ENCODE data around the gene TSPAN14. TPM values are rescaled to one million over a fixed set of nuclear protein-coding genes. Genes with fewer than 3 reads are reported as not detected.

TSPAN14 gene
- total and polyA plus RNA-seq, 2 of the 8 experiments (the other 6 are each of a cell fraction or from before 2014, with no cell fraction given): 47.4 to 57.8 TPM

DNA sequence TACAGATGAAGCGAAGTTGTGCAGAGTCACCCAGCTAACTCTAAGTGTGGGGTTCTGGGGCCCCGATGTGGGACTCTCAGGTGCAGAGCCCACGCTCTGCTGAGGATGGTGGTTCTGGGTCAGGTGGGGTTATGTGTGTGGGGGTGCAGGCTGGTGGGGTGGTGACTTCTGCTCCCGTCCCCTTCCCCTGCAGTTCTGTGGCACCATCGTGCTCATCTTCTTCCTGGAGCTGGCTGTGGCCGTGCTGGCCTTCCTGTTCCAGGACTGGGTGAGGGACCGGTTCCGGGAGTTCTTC lies 54.9 kb downstream of the TSPAN14 start:
- no peak for FAIRE-seq
- Histone ChIP-seq H3K9ac (replicated peaks in 1 of 4; ENCODE audit: extremely low read depth in 1 of 4, low read depth in 3 of 4, low read length in 3 of 4) (no peak overlapping the region), H4K91ac (replicated peaks; ENCODE audit: insufficient read length, low read length) (no peak overlapping the region), H2BK5ac (ENCODE audit: low read depth, low read length) (no peak overlapping the region), H3K4me2 (ENCODE audit: insufficient read depth in 1 of 2, low read depth in 2 of 2, low read length in 2 of 2) (no peak overlapping the region), H2AFZ (ENCODE audit: low read length) (no peak overlapping the region), H3K79me2 (ENCODE audit: control insufficient read depth in 1 of 2, insufficient read depth in 2 of 2, low read length in 2 of 2) (peaks cover 0 to 14% of the 10 kb centered on the region in 2 experiments; a peak in 1 of 4 replicates), H3K79me1 (ENCODE audit: low read depth, low read length) (peaks cover 10% of the 10 kb centered on the region), H3K14ac (ENCODE audit: insufficient read length) (no peak overlapping the region), H3K4me3 (ENCODE audit: extremely low read depth in 1 of 4, insufficient read depth in 2 of 4, low read depth in 3 of 4, low read length in 4 of 4) (no peak overlapping the region), H2BK15ac (ENCODE audit: low read length) (no peak overlapping the region), H3K18ac (ENCODE audit: extremely low read depth, low read length) (no peak overlapping the region), H3K27ac (ENCODE audit: low read depth, low read length) (no peak overlapping the region), H4K5ac (ENCODE audit: insufficient read length, low read depth, low read length) (no peak overlapping the region), H3K23ac (ENCODE audit: insufficient read length) (no peak overlapping the region), H3K4ac (replicated peaks; ENCODE audit: insufficient read length, low read depth, low read length) (no peak overlapping the region), H3K27me3 (replicated peaks in 1 of 4; ENCODE audit: control insufficient read depth in 3 of 4, extremely low read depth in 1 of 4, insufficient read depth in 3 of 4, low read length in 3 of 4) (no peaks in the 10 kb centered on the region), H2AK5ac (ENCODE audit: low read depth, low read length) (no peak overlapping the region), H2BK120ac (replicated peaks; ENCODE audit: low read depth, low read length) (no peak overlapping the region), H3K23me2 (ENCODE audit: low read depth, low read length) (no peaks in the 10 kb centered on the region), H3K4me1 (replicated peaks in 1 of 4; ENCODE audit: control insufficient read depth in 3 of 4, insufficient read depth in 4 of 4, low read length in 3 of 4) (peaks cover 0 to 12% (median 5%) of the 10 kb centered on the region in 4 experiments; a peak in 5 of 7 replicates), H2BK20ac (ENCODE audit: low read length) (no peak overlapping the region), H4K8ac (ENCODE audit: extremely low read depth, insufficient read depth, low read length) (no peak overlapping the region), H4K20me1 (replicated peaks in 1 of 2; ENCODE audit: control insufficient read depth in 1 of 2, insufficient read depth in 2 of 2, low read length in 2 of 2) (peaks cover 11 to 16% of the 10 kb centered on the region in 2 experiments), H3K9me3 (ENCODE audit: insufficient read depth in 2 of 2, low read depth in 1 of 2, low read length in 1 of 2) (no peaks in the 10 kb centered on the region), H2BK12ac (ENCODE audit: low read depth, low read length) (no peak overlapping the region), H3K56ac (replicated peaks; ENCODE audit: insufficient read length, low read depth, low read length) (no peak overlapping the region), H3K36me3 (ENCODE audit: control insufficient read depth in 2 of 4, insufficient read depth in 4 of 4, low read length in 3 of 4) (peaks cover 5 to 27% (median 11%) of the 10 kb centered on the region in 4 experiments; a peak in 7 of 8 replicates)
- POLR2A ChIA-PET (ENCODE audit: partially characterized antibody): no interaction called here
- DNase-seq (ENCODE audit: low read depth in 1 of 2, low spot score in 2 of 2): no peak
- CTCF ChIA-PET (ENCODE audit: partially characterized antibody): interaction anchor here (0.6 to 21.9 kb wide), 14 partner anchors 9 to 204 kb away, joined by 3 to 1263 read pairs (median 4); partner anchors contain the start of gene TSPAN14
- WGBS, 2 experiments (ENCODE audit: extremely low coverage in 1 of 2, insufficient coverage in 1 of 2, insufficient read length in 1 of 2, insufficient replicate concordance in 2 of 2, low coverage in 1 of 2, low lambda C conversion rate in 2 of 2, missing lambda C conversion rate in 1 of 2): 93% methylated on average over 8 of the region's 8 CpGs; no CpG with 5 or more reads in 1 of the 2 experiments
- TF ChIP-seq CTBP2 (IDR thresholded peaks at IDR 0.05; ENCODE audit: borderline replicate concordance, insufficient read depth, insufficient read length, low read length) (no peak), CEBPB (IDR thresholded peaks at IDR 0.05; ENCODE audit: low read depth, low read length) (no peak), TAF7 (optimal IDR thresholded peaks at IDR 0.05; ENCODE audit: borderline replicate concordance, low read depth, low read length) (no peak), BACH1 (IDR thresholded peaks at IDR 0.05; ENCODE audit: low read length) (no peak), RNF2 (IDR thresholded peaks at IDR 0.05; ENCODE audit: borderline replicate concordance, low read depth, low read length, missing control alignments, poor library complexity, severe bottlenecking) (no peak), CBX8 (IDR thresholded peaks at IDR 0.05; ENCODE audit: borderline replicate concordance, low read depth, low read length) (no peak), JUN (IDR thresholded peaks at IDR 0.05; ENCODE audit: low read depth, low read length) (no peak), BCL11A (IDR thresholded peaks at IDR 0.05; ENCODE audit: low read depth in 2 of 2, low read length in 2 of 2) (no peak), RXRA (IDR thresholded peaks at IDR 0.05; ENCODE audit: insufficient read depth, low read depth, low read length) (no peak), POU5F1 (IDR thresholded peaks at IDR 0.05; ENCODE audit: low read depth, low read length) (no peak), ZNF274 (IDR thresholded peaks at IDR 0.05; ENCODE audit: borderline replicate concordance, extremely low read depth, low read length) (no peak)
- TF ChIP-seq, protein P1, sequence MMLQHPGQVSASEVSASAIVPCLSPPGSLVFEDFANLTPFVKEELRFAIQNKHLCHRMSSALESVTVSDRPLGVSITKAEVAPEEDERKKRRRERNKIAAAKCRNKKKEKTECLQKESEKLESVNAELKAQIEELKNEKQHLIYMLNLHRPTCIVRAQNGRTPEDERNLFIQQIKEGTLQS (IDR thresholded peaks at IDR 0.05; ENCODE audit: insufficient read depth, low read depth, low read length): no peak
